ENCODE data around the gene VWA3B.

Gene VWA3B

GRCh38 chr2:98050070-98050469, 36.9 kb upstream of the VWA3B start:
- Histone ChIP-seq H3K9ac (no peak overlapping the region), H3K27me3 (no peaks in the 10 kb centered on the region), H3K4me2 (no peak overlapping the region), H3K9me3 (peaks cover 3% of the 10 kb centered on the region), H3K36me3 (no peaks in the 10 kb centered on the region), H3K4me3 (no peak overlapping the region), H4K20me1 (no peaks in the 10 kb centered on the region), H3K27ac (no peak overlapping the region), H3K4me1 (no peaks in the 10 kb centered on the region)
- TF ChIP-seq Cebpa-rat (IDR thresholded peaks at IDR 0.05), result no peak

GRCh38 chr2:98058191-98058975, 28.6 kb upstream of the VWA3B start:
- no peaks in the 10 kb centered on the region for H3K9me3 ChIP-seq
- H4K20me1 ChIP-seq, result no peaks in the 10 kb centered on the region
- no peak overlapping the region for H3K27ac ChIP-seq
- no peak overlapping the region for H3K4me2 ChIP-seq
- no peak overlapping the region for H3K4me3 ChIP-seq
- no peak for TF ChIP-seq Cebpa-rat (IDR thresholded peaks at IDR 0.05)
- no peaks in the 10 kb centered on the region for H3K4me1 ChIP-seq
- no peaks in the 10 kb centered on the region for H3K27me3 ChIP-seq
- no peak overlapping the region for H3K9ac ChIP-seq
- H3K36me3 ChIP-seq, result no peaks in the 10 kb centered on the region

DNA sequence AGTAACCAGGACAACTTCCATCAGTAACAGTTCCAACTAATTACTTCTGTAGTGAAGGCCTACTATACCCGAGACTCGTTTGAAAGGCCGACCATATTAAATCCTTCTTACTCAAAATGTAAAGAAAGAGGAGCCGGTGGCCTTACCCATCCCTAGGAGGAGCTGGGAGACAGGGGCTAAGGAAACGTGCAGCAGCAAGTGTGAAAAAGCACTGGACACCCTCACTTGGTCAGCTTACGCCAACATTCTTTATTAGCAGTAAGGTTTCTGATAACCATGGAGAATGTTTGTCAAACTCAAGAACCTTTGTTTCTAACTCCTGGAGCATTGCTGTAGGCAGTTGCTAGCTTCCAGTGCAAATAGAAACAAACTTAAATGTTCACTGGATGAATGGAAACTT, 26.7 kb upstream of the VWA3B start:
- TF ChIP-seq Cebpa-rat (IDR thresholded peaks at IDR 0.05), result no peak
- H3K4me3 ChIP-seq, result no peak overlapping the region
- H3K9me3 ChIP-seq, result no peaks in the 10 kb centered on the region
- no peak overlapping the region for H3K27ac ChIP-seq
- H3K4me1 ChIP-seq, result no peaks in the 10 kb centered on the region
- H4K20me1 ChIP-seq, result no peaks in the 10 kb centered on the region
- no peaks in the 10 kb centered on the region for H3K27me3 ChIP-seq
- H3K36me3 ChIP-seq, result no peaks in the 10 kb centered on the region
- H3K4me2 ChIP-seq, result no peak overlapping the region
- no peak overlapping the region for H3K9ac ChIP-seq

- H4K20me1 ChIP-seq, result no peaks in the 10 kb centered on the region
- no peaks in the 10 kb centered on the region for H3K27me3 ChIP-seq
- no peak overlapping the region for H3K4me3 ChIP-seq
- no peaks in the 10 kb centered on the region for H3K4me1 ChIP-seq
- H3K27ac ChIP-seq, result no peak overlapping the region
- no peaks in the 10 kb centered on the region for H3K9me3 ChIP-seq
- no peak overlapping the region for H3K9ac ChIP-seq
- H3K4me2 ChIP-seq, result no peak overlapping the region
- no peak for TF ChIP-seq Cebpa-rat (IDR thresholded peaks at IDR 0.05)
- H3K36me3 ChIP-seq, result no peaks in the 10 kb centered on the region
Measured at GRCh38 chr2:98063291-98063854, 23.6 kb upstream of the VWA3B start.

- Histone ChIP-seq H3K9ac (no peak overlapping the region), H3K4me2 (no peak overlapping the region), H3K36me3 (no peaks in the 10 kb centered on the region), H3K4me1 (no peaks in the 10 kb centered on the region), H3K27me3 (no peaks in the 10 kb centered on the region), H3K4me3 (no peak overlapping the region), H4K20me1 (no peaks in the 10 kb centered on the region), H3K9me3 (no peaks in the 10 kb centered on the region), H3K27ac (no peak overlapping the region)
- TF ChIP-seq Cebpa-rat (IDR thresholded peaks at IDR 0.05), result no peak
Measured at GRCh38 chr2:98065808-98066207, 21.2 kb upstream of the VWA3B start.

- no peaks in the 10 kb centered on the region for H3K27me3 ChIP-seq
- H3K36me3 ChIP-seq, result no peaks in the 10 kb centered on the region
- H3K4me1 ChIP-seq, result no peaks in the 10 kb centered on the region
- H3K27ac ChIP-seq, result no peak overlapping the region
- no peak for TF ChIP-seq Cebpa-rat (IDR thresholded peaks at IDR 0.05)
- H3K4me3 ChIP-seq, result no peak overlapping the region
- H3K4me2 ChIP-seq, result no peak overlapping the region
- H4K20me1 ChIP-seq, result no peaks in the 10 kb centered on the region
- H3K9me3 ChIP-seq, result no peaks in the 10 kb centered on the region
- H3K9ac ChIP-seq, result no peak overlapping the region
Measured at GRCh38 chr2:98067160-98067559, 19.8 kb upstream of the VWA3B start.

DNA sequence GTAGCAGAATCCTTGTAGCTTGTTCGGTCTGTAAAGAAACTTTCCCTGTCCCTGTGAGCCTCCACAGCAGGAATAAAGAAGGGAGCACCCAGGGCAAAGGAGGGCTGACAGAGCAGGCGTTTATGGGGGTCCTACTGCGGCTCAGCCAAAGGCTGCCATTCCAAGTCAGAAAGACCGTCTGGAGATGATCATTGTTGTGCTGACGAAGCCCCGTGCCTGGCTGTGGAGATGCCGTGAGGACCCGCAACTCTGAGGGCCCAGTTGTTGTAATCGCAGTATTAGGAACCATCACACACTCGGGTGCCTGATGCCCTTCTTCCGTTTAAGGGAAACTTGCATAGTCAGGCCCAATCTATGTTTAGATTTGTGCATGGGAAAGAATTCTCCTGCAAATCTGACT, 16.9 kb upstream of the VWA3B start:
- no peaks in the 10 kb centered on the region for H3K27me3 ChIP-seq
- no peak overlapping the region for H3K9ac ChIP-seq
- TF ChIP-seq Cebpa-rat (IDR thresholded peaks at IDR 0.05), result no peak
- H3K4me1 ChIP-seq, result no peaks in the 10 kb centered on the region
- no peaks in the 10 kb centered on the region for H4K20me1 ChIP-seq
- H3K27ac ChIP-seq, result no peak overlapping the region
- no peaks in the 10 kb centered on the region for H3K36me3 ChIP-seq
- peaks cover 9% of the 10 kb centered on the region for H3K9me3 ChIP-seq
- no peak overlapping the region for H3K4me2 ChIP-seq
- H3K4me3 ChIP-seq, result no peak overlapping the region

DNA sequence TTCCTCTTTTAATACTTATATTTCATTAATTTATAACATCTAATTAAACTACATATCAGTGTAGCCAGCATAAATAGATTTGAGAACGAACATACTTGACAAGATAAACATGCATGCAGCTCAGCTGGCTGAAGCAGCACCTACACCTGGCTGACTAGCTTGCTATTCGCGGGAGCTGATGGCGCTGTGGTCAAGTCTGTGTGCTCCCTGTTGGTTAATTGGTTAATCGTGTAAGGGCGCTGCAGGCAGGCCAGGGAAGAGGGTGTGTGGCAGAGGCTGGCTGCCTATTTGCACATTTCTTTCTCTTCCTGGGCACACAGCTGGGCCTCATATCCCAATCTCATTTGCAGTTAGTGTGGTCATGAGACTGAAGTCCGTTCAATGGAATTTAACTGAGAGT, 14.5 kb upstream of the VWA3B start:
- peaks cover 9% of the 10 kb centered on the region for H3K9me3 ChIP-seq
- H3K4me3 ChIP-seq, result no peak overlapping the region
- H3K9ac ChIP-seq, result no peak overlapping the region
- H3K4me1 ChIP-seq, result no peaks in the 10 kb centered on the region
- no peaks in the 10 kb centered on the region for H3K27me3 ChIP-seq
- no peaks in the 10 kb centered on the region for H3K36me3 ChIP-seq
- TF ChIP-seq Cebpa-rat (IDR thresholded peaks at IDR 0.05), result no peak
- H4K20me1 ChIP-seq, result no peaks in the 10 kb centered on the region
- no peak overlapping the region for H3K4me2 ChIP-seq
- no peak overlapping the region for H3K27ac ChIP-seq

DNA sequence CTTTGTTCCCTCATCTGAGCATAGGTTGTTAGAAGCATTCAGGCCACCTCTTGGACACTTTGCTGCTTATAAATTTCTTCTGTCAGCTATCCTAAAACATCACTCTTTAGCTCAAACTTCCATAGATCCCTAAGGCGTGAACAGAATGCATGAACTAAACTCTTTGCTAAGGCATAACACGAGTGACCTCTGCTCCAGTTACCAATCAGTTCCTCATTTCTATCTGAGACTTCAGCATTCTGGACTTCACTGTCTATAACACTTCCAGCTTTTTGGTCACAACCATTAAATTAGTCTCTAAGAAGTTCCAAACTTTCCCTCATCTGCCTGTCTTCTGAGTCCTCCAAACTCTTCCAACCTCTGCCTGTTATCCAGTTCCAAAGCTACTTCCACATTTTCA, 8.3 kb upstream of the VWA3B start:
- Histone ChIP-seq H3K9me3 (peaks cover 9% of the 10 kb centered on the region), H3K27ac (no peak overlapping the region), H3K9ac (no peak overlapping the region), H3K27me3 (no peaks in the 10 kb centered on the region), H3K4me3 (no peak overlapping the region), H4K20me1 (no peaks in the 10 kb centered on the region), H3K4me1 (peaks cover 22% of the 10 kb centered on the region), H3K4me2 (no peak overlapping the region), H3K36me3 (no peaks in the 10 kb centered on the region)
- TF ChIP-seq Cebpa-rat (IDR thresholded peaks at IDR 0.05), result no peak

DNA sequence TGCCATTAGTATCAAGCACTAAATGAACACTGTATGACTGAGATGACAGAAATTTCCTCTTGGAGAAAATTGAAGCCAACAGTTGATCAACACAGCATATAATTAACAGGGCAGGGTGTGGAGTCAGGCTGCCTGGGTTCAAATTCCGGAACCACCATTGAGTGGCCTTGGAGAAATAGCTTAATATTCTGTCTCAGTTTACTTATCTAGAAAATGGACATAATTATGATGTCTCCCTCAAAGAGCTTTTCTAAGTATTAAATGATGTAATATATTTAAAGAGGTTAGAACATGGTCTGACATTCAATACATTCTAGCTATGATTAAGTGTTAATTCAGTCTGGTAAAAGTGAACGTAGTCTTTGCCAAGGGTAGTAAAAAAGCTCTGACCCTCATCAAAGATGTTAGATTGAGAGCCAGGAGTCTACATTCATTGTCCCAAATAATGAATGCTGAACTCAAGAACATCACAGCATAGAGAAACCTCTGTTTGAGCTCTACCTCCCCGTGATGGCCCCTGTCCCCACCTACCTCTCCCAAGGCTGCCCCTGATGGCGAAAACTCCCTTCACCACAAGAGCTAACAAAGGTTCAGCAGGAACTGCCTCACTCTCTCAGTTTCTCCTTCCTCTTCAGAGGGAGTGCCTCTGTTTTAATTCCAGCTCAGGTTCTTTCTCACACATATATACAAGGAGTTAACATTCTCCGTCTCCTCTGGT, 2.7 kb upstream of the VWA3B start:
- H4K20me1 ChIP-seq, result no peaks in the 10 kb centered on the region
- no peak overlapping the region for H3K4me3 ChIP-seq
- H3K4me2 ChIP-seq, result no peak overlapping the region
- H3K27me3 ChIP-seq, result peaks cover 11% of the 10 kb centered on the region; the same call in 1 of the 2 replicates
- no peak overlapping the region for H3K27ac ChIP-seq
- TF ChIP-seq Cebpa-rat (IDR thresholded peaks at IDR 0.05), result no peak
- no peaks in the 10 kb centered on the region for H3K9me3 ChIP-seq
- H3K36me3 ChIP-seq, result no peaks in the 10 kb centered on the region
- no peak overlapping the region for H3K9ac ChIP-seq
- H3K4me1 ChIP-seq, result peaks cover 46% of the 10 kb centered on the region

All from BLaER1 (cell line).